Measurements from ENCODE around the gene DPP4.

DNA sequence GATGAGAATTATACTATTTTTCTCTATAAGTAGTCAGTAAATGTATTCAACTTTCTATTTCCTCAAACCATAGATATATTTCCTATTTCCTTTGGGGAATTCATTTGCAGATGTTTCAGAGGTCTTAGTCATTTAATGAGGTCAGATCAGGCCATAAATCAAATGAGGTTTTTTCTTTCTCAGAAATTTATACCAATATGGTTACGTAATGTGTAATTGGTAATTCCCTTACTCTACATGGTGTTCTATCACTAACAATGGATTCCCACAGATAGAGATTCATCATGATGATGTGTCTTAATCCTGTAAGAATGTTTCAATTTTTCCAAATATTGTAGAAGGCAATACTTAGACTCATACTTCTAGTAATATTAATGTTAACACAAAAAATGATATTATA lies 108.0 kb downstream of the DPP4 start:
- TF ChIP-seq, protein P1, sequence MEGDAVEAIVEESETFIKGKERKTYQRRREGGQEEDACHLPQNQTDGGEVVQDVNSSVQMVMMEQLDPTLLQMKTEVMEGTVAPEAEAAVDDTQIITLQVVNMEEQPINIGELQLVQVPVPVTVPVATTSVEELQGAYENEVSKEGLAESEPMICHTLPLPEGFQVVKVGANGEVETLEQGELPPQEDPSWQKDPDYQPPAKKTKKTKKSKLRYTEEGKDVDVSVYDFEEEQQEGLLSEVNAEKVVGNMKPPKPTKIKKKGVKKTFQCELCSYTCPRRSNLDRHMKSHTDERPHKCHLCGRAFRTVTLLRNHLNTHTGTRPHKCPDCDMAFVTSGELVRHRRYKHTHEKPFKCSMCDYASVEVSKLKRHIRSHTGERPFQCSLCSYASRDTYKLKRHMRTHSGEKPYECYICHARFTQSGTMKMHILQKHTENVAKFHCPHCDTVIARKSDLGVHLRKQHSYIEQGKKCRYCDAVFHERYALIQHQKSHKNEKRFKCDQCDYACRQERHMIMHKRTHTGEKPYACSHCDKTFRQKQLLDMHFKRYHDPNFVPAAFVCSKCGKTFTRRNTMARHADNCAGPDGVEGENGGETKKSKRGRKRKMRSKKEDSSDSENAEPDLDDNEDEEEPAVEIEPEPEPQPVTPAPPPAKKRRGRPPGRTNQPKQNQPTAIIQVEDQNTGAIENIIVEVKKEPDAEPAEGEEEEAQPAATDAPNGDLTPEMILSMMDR (conservative IDR thresholded peaks at IDR 0.05; ENCODE audit: low read depth, low read length) = no peak
- TF ChIP-seq EZH2 (IDR thresholded peaks at IDR 0.05; ENCODE audit: borderline replicate concordance, low read depth, low read length, poor library complexity, severe bottlenecking) = no peak

All from A673 (cell line).